ENCODE data around the gene DNAJC1.

DNA sequence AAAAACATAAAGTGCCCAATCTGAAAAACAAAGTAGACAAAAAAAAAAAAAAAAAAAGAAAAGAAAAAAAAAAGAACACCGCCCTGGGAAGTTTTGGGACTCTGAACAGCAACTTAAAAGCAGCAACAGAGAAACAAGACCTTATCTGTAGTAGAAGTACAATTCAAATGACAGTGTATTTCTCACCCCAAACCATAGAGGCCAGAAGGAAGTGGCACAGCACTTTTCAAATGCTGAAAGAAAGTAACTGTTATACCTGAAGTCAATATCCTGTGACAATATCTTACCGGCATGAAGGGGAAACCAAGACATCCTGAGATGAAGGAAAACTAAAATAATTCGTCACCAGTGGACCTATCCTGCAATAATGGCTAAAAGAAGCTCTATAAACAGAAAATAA is 112.1 kb downstream of the DNAJC1 start:
- no peak for TF ChIP-seq POLR2A (IDR thresholded peaks at IDR 0.05)
- TF ChIP-seq, protein P1, sequence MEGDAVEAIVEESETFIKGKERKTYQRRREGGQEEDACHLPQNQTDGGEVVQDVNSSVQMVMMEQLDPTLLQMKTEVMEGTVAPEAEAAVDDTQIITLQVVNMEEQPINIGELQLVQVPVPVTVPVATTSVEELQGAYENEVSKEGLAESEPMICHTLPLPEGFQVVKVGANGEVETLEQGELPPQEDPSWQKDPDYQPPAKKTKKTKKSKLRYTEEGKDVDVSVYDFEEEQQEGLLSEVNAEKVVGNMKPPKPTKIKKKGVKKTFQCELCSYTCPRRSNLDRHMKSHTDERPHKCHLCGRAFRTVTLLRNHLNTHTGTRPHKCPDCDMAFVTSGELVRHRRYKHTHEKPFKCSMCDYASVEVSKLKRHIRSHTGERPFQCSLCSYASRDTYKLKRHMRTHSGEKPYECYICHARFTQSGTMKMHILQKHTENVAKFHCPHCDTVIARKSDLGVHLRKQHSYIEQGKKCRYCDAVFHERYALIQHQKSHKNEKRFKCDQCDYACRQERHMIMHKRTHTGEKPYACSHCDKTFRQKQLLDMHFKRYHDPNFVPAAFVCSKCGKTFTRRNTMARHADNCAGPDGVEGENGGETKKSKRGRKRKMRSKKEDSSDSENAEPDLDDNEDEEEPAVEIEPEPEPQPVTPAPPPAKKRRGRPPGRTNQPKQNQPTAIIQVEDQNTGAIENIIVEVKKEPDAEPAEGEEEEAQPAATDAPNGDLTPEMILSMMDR (IDR thresholded peaks at IDR 0.05), result no peak
- no peak for TF ChIP-seq POLR2AphosphoS5 (IDR thresholded peaks at IDR 0.05; ENCODE audit: insufficient read depth in 1 of 2, low read depth in 1 of 2)

Data from vagina (tissue), 2 donors.